ENCODE results near the gene FNBP1.
"Not testable (repeated sequence)": the region's sequence is repeated elsewhere in the genome, so short reads cannot be mapped to it uniquely, and the experiment has no call there.

FNBP1 gene

DNA sequence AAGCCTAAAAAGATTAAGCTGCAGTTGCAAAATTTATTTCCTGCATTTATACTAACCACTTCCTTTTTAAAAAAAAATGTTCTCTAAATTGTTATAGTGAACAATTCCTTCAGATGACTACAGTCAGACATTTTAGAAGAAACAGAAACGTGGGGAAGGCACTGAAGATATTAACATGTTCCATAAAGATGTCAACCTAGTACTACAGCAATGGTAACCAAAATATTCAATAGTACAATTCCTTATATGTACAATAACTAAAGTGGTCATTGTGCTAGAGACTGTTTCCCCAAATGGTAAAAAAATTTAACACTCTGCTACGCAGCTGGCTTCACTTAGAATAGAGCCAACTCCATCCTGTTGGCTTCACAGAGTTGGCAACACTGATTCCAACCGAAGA, 97.7 kb downstream of the FNBP1 start:
- CTCF ChIA-PET = no interaction called here
- DNase-seq (ENCODE audit: extremely low spot score) = no peak
- TF ChIP-seq FOXM1 (IDR thresholded peaks at IDR 0.05; ENCODE audit: borderline replicate concordance) = no peak
- no peak for TF ChIP-seq SUZ12 (IDR thresholded peaks at IDR 0.05)
- TF ChIP-seq HDGF (IDR thresholded peaks at IDR 0.05; ENCODE audit: borderline replicate concordance) = no peak
- TF ChIP-seq ARNT (IDR thresholded peaks at IDR 0.05) = no peak
- TF ChIP-seq LEF1 (IDR thresholded peaks at IDR 0.05; ENCODE audit: borderline replicate concordance) = no peak
- TF ChIP-seq CTBP1 (IDR thresholded peaks at IDR 0.05; ENCODE audit: borderline replicate concordance) = no peak
- TF ChIP-seq, protein P1, sequence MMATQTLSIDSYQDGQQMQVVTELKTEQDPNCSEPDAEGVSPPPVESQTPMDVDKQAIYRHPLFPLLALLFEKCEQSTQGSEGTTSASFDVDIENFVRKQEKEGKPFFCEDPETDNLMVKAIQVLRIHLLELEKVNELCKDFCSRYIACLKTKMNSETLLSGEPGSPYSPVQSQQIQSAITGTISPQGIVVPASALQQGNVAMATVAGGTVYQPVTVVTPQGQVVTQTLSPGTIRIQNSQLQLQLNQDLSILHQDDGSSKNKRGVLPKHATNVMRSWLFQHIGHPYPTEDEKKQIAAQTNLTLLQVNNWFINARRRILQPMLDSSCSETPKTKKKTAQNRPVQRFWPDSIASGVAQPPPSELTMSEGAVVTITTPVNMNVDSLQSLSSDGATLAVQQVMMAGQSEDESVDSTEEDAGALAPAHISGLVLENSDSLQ (IDR thresholded peaks at IDR 0.05) = no peak
- TF ChIP-seq TARDBP (IDR thresholded peaks at IDR 0.05) = no peak
- no peak for TF ChIP-seq ELF4 (IDR thresholded peaks at IDR 0.05)
- no peak for TF ChIP-seq FOXA1 (IDR thresholded peaks at IDR 0.05)
- TF ChIP-seq NFRKB (IDR thresholded peaks at IDR 0.05) = no peak
- no peak for TF ChIP-seq BHLHE40 (IDR thresholded peaks at IDR 0.05; ENCODE audit: borderline replicate concordance)
- POLR2A ChIA-PET = no interaction called here

DNA sequence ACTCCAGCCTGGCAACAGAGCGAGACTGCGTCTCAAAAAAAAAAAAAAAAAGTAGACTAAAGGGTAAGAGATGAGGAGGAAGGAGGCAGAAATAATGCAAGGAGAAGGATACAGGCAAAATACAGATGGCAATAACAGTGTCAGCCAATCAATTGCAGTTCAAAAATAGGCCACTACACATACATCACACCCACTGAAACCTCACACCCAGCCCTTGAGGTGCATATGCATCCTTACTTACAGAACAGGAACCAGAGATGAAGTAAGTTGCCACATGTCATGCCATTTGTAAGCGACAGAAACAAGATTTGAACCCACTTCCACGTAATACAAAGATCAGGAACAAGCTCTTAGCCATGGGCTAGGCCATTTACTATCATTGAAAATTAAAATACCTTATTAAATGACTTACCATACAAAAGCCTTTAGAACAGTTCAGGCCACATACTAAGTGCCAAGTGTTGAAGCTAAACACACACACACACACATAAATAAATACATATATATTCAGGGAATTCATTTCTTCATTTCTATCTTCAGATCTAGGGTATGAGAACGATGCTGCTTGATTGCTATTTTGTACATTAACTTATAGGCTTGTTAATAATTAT, 98.4 kb downstream of the FNBP1 start:
- POLR2A ChIA-PET = no interaction called here
- TF ChIP-seq FOXA1 (IDR thresholded peaks at IDR 0.05) (no peak), TARDBP (IDR thresholded peaks at IDR 0.05) (no peak), L3MBTL2 (conservative IDR thresholded peaks at IDR 0.05) (no peak), FOXM1 (IDR thresholded peaks at IDR 0.05; ENCODE audit: borderline replicate concordance) (no peak), SUZ12 (IDR thresholded peaks at IDR 0.05) (no peak), BHLHE40 (IDR thresholded peaks at IDR 0.05; ENCODE audit: borderline replicate concordance) (no peak), ELF4 (IDR thresholded peaks at IDR 0.05) (no peak), FOXK2 (IDR thresholded peaks at IDR 0.05) (no peak), ZNF384 (IDR thresholded peaks at IDR 0.05) (no peak), CTBP1 (IDR thresholded peaks at IDR 0.05; ENCODE audit: borderline replicate concordance) (no peak), LEF1 (IDR thresholded peaks at IDR 0.05; ENCODE audit: borderline replicate concordance) (no peak), SP1 (IDR thresholded peaks at IDR 0.05) (no peak), ARNT (IDR thresholded peaks at IDR 0.05) (no peak), NFRKB (IDR thresholded peaks at IDR 0.05) (no peak), HDGF (IDR thresholded peaks at IDR 0.05; ENCODE audit: borderline replicate concordance) (no peak)
- TF ChIP-seq, protein P1 (IDR thresholded peaks at IDR 0.05) = no peak
- DNase-seq (ENCODE audit: extremely low spot score) = no peak
- CTCF ChIA-PET = no interaction called here

- TF ChIP-seq SP1 (IDR thresholded peaks at IDR 0.05) = no peak
- ChIA-PET CTCF (no interaction called here), POLR2A (no interaction called here)
- no peak for DNase-seq (ENCODE audit: extremely low spot score)
Measured at GRCh38 chr9:129939431-129939830, 103.6 kb downstream of the FNBP1 start.

DNA sequence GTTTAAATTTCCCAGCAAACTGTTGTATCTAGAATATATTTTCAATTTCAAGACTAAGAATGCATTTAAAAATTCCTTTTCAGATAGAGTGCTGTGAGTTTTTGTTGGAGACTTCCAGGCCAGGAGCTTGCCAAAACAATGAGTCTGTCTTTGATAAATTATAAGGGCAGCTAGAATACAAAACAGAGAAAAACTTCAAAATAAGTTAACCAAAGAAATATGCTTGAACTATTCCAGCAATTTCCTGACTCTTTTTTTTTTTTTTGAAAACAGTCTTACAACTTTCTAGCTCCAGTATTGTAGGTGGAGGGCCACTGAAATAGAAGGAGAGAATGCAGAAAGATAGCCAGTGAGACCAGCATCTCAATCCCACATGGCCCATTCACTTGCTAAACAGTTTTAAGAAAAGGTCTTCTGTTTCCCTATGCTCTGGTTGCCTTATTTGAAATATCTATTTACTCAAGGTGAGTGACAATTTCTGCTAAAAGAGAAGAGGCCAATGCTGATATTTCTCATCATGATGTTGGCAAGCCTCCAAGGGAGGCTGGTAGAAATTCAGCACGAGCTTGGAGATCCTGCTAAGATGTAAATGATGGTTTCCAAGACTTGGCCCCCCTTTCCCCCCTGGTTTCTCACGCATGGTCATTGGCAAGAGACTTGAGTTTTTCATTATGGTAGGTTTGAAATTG, 104.6 kb downstream of the FNBP1 start:
- TF ChIP-seq NFRKB (IDR thresholded peaks at IDR 0.05) (no peak), ZNF384 (IDR thresholded peaks at IDR 0.05) (no peak), BHLHE40 (IDR thresholded peaks at IDR 0.05; ENCODE audit: borderline replicate concordance) (no peak), L3MBTL2 (conservative IDR thresholded peaks at IDR 0.05) (no peak), TARDBP (IDR thresholded peaks at IDR 0.05) (no peak), SUZ12 (IDR thresholded peaks at IDR 0.05) (no peak), FOXA1 (IDR thresholded peaks at IDR 0.05) (no peak), FOXM1 (IDR thresholded peaks at IDR 0.05; ENCODE audit: borderline replicate concordance) (no peak), SP1 (IDR thresholded peaks at IDR 0.05) (no peak), FOXK2 (IDR thresholded peaks at IDR 0.05) (no peak), ELF4 (IDR thresholded peaks at IDR 0.05) (no peak), LEF1 (IDR thresholded peaks at IDR 0.05; ENCODE audit: borderline replicate concordance) (no peak), CTBP1 (IDR thresholded peaks at IDR 0.05; ENCODE audit: borderline replicate concordance) (no peak), HDGF (IDR thresholded peaks at IDR 0.05; ENCODE audit: borderline replicate concordance) (no peak), ARNT (IDR thresholded peaks at IDR 0.05) (no peak)
- TF ChIP-seq, protein P1 (IDR thresholded peaks at IDR 0.05) = no peak
- POLR2A ChIA-PET = no interaction called here
- no peak for DNase-seq (ENCODE audit: extremely low spot score)
- CTCF ChIA-PET = no interaction called here

GRCh38 chr9:129937879-129938278, 105.1 kb downstream of the FNBP1 start:
- DNase-seq (ENCODE audit: extremely low spot score); POLR2A ChIA-PET: not testable (repeated sequence)

DNA sequence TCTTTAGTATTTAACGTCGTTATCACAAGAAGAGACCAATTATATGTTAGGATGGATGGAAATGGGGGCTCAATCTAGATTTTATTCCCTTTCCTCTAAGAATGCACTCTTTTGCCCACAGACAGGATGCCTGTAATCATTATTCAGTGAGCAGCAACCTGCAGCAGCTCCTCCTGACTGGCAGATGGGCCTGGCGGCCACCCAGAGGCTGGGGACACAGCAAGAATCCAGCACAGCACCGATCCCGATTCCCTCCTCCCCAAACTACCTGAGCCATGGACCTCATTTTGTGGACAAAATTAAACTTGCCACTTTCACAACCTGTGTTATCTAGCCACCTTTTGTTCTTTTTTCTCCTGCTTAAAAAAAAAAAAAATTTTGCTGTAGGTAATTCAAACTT, 106.8 kb downstream of the FNBP1 start:
- no peak for DNase-seq (ENCODE audit: extremely low spot score)
- CTCF ChIA-PET = no interaction called here
- TF ChIP-seq TARDBP (IDR thresholded peaks at IDR 0.05) (no peak), FOXA1 (IDR thresholded peaks at IDR 0.05) (no peak), BHLHE40 (IDR thresholded peaks at IDR 0.05; ENCODE audit: borderline replicate concordance) (no peak), SUZ12 (IDR thresholded peaks at IDR 0.05) (no peak), ELF4 (IDR thresholded peaks at IDR 0.05) (no peak), ARNT (IDR thresholded peaks at IDR 0.05) (no peak), SP1 (IDR thresholded peaks at IDR 0.05) (no peak), NFRKB (IDR thresholded peaks at IDR 0.05) (no peak), LEF1 (IDR thresholded peaks at IDR 0.05; ENCODE audit: borderline replicate concordance) (no peak), FOXM1 (IDR thresholded peaks at IDR 0.05; ENCODE audit: borderline replicate concordance) (no peak)
- POLR2A ChIA-PET = no interaction called here

More at GRCh38 chr9:129937879-129938278, 105.1 kb downstream of the FNBP1 start:
- CTCF ChIA-PET = not testable (repeated sequence)
